Upper lobe of left lung (tissue), 6 donors: Measurements from ENCODE around the gene FAM13A. TPM values are rescaled to one million over a fixed set of nuclear protein-coding genes. Genes with fewer than 3 reads are reported as not detected.
A peak's percentile ranks its signal among the peaks of the same experiment; 100 is the strongest.
"Not testable (repeated sequence)": the region's sequence is repeated elsewhere in the genome, so short reads cannot be mapped to it uniquely, and the experiment has no call there.

ENCODE experiments used
- ATAC-seq, 2 donors: fragments of 200-7000 bp; cut with Tn5 transposase; one replicate each; pipeline ENCODE4 v1.9.1; 2022; ENCODE audit warnings: mild to moderate bottlenecking in 2 of 2, moderate library complexity in 2 of 2; ENCODE audit not compliant: low FRiP score in 2 of 2
- DNase-seq, 2 donors: peaks; one replicate each; pipeline ENCODE4 v3.0.0-alpha.2; 2019 to 2020
- H3K27ac ChIP-seq, 4 donors: fragments of 200-600 bp; sonication (generic); one replicate each; pipeline ENCODE4 v1.5.1; 2016 to 2019
- H3K27me3 ChIP-seq, 4 donors: fragments of 200-600 bp; sonication (generic); one replicate each; pipeline ENCODE4 v1.5.1; 2017 to 2019
- H3K36me3 ChIP-seq, 4 donors: fragments of 200-600 bp; sonication (generic); one replicate each; pipeline ENCODE4 v1.5.1; 2016 to 2019
- H3K4me1 ChIP-seq, 4 donors: fragments of 200-600 bp; sonication (generic); one replicate each; pipeline ENCODE4 v1.5.1; 2018 to 2019
- H3K4me3 ChIP-seq, 4 donors: fragments of 200-600 bp; sonication (generic); one replicate each; pipeline ENCODE4 v1.5.1; 2017 to 2019; ENCODE audit warnings: mild to moderate bottlenecking in 2 of 4, moderate library complexity in 1 of 4
- H3K9me3 ChIP-seq, 4 donors: fragments of 200-600 bp; sonication (generic); one replicate each; pipeline ENCODE4 v1.5.1; 2018 to 2019
- CTCF ChIP-seq, 6 experiments: fragments of 450-650 bp in 4 of 6; fragments of 200-600 bp in 2 of 6; sonication (generic) in 2 of 6; IDR thresholded peaks; one replicate each; pipeline ENCODE4 v1.5.1; 2016 to 2019; ENCODE audit warnings: antibody characterized with exemption in 6 of 6
- EP300 ChIP-seq, 4 donors: sonication (generic); formaldehyde crosslinking; IDR thresholded peaks; one replicate each; pipeline ENCODE4 v1.5.1; 2017; ENCODE audit warnings: antibody characterized with exemption in 4 of 4, control low read depth in 2 of 4
- POLR2A ChIP-seq, 4 donors: fragments of 450-650 bp; IDR thresholded peaks; one replicate each; pipeline ENCODE4 v1.5.1; 2016 to 2017; ENCODE audit warnings: antibody characterized with exemption in 4 of 4, mild to moderate bottlenecking in 2 of 4
- POLR2AphosphoS5 ChIP-seq, 2 donors: sonication (generic); formaldehyde crosslinking; IDR thresholded peaks; one replicate each; pipeline ENCODE4 v1.5.1; 2017; ENCODE audit warnings: antibody characterized with exemption in 2 of 2
- WGBS, 2 donors: methylation state at CpG; one replicate each; pipeline ENCODE4 v1.1.5; 2017 to 2018; 5-methylcytosine and 5-hydroxymethylcytosine counted together
- total RNA-seq, 6 donors: library from RNA; depleted of rRNA in 4 of 6; stranded (reverse); fragments of >200 nt in 4 of 6; gene quantifications; one replicate each; pipeline versions ENCODE4 v1.1.0 to v1.2.1, GENCODE V29; 2016 to 2021
- donor health status: DM: no; HTN: no; CAD: no; lungs with moderate emphysema.
- donor health status: DM: no; HTN: yes; CAD: no; lungs with severe emphysema.

The FAM13A gene
- total RNA-seq, 6 donors from 2014 or later, result 15.8 to 173 (median 34.1) TPM

GRCh38 chr4:89070041-89070440, 13.1 kb upstream of the FAM13A start:
- H3K36me3 ChIP-seq, result no peaks in the 10 kb centered on the region
- DNase-seq, result no peak
- WGBS, 2 donors, result 91 to 93% methylated on average over 2 of the region's 2 CpGs
- no peak overlapping the region for H3K27ac ChIP-seq
- no peaks in the 10 kb centered on the region for H3K4me1 ChIP-seq
- H3K4me3 ChIP-seq, result no peak overlapping the region
- H3K9me3 ChIP-seq, result no peaks in the 10 kb centered on the region
- no peak for ATAC-seq
- no peaks in the 10 kb centered on the region for H3K27me3 ChIP-seq
- no peak for TF ChIP-seq EP300 (IDR thresholded peaks at IDR 0.05)
- TF ChIP-seq CTCF (IDR thresholded peaks at IDR 0.05), result no peak

GRCh38 chr4:89069481-89069880, 12.5 kb upstream of the FAM13A start:
- TF ChIP-seq POLR2AphosphoS5 (IDR thresholded peaks at IDR 0.05) (no peak), EP300 (IDR thresholded peaks at IDR 0.05) (no peak), POLR2A (IDR thresholded peaks at IDR 0.05) (no peak), CTCF (IDR thresholded peaks at IDR 0.05) (no peak)
- H3K27me3 ChIP-seq, result no peaks in the 10 kb centered on the region
- DNase-seq, result no peak
- H3K4me3 ChIP-seq, result no peak overlapping the region
- no peak overlapping the region for H3K27ac ChIP-seq
- H3K36me3 ChIP-seq, result no peaks in the 10 kb centered on the region
- H3K9me3 ChIP-seq, result no peaks in the 10 kb centered on the region
- H3K4me1 ChIP-seq, result no peaks in the 10 kb centered on the region
- no peak for ATAC-seq
- 34 to 41% methylated on average over 2 of the region's 2 CpGs for WGBS, 2 donors

GRCh38 chr4:89067417-89067816, 10.4 kb upstream of the FAM13A start:
- Histone ChIP-seq H3K27me3 (no peaks in the 10 kb centered on the region), H3K36me3 (no peaks in the 10 kb centered on the region), H3K9me3 (no peaks in the 10 kb centered on the region), H3K27ac (no peak overlapping the region), H3K4me3 (no peak overlapping the region), H3K4me1 (no peaks in the 10 kb centered on the region)
- ATAC-seq (no peak), DNase-seq (no peak)
- TF ChIP-seq POLR2A (IDR thresholded peaks at IDR 0.05) (no peak), EP300 (IDR thresholded peaks at IDR 0.05) (no peak)

- no peak for DNase-seq
Measured at GRCh38 chr4:89064848-89065247, 7.9 kb upstream of the FAM13A start.

GRCh38 chr4:89057844-89058243, 859 bp upstream of the FAM13A start:
- H3K4me1 ChIP-seq, H3K4me3 ChIP-seq, ATAC-seq, DNase-seq, H3K27me3 ChIP-seq, H3K9me3 ChIP-seq, H3K27ac ChIP-seq, H3K36me3 ChIP-seq: not testable (repeated sequence)
- WGBS, 2 donors, result 81 to 95% methylated on average over 2 of the region's 2 CpGs

More at GRCh38 chr4:89064848-89065247, 7.9 kb upstream of the FAM13A start:
- Histone ChIP-seq H3K4me1 (no peaks in the 10 kb centered on the region), H3K9me3 (no peaks in the 10 kb centered on the region), H3K27ac (no peak overlapping the region), H3K36me3 (no peaks in the 10 kb centered on the region), H3K27me3 (no peaks in the 10 kb centered on the region), H3K4me3 (no peak overlapping the region)
- TF ChIP-seq POLR2AphosphoS5 (IDR thresholded peaks at IDR 0.05) (no peak), POLR2A (IDR thresholded peaks at IDR 0.05) (no peak), EP300 (IDR thresholded peaks at IDR 0.05) (no peak), CTCF (IDR thresholded peaks at IDR 0.05) (no peak)
- 61 to 90% methylated on average over 3 of the region's 3 CpGs for WGBS, 2 donors
- no peak for ATAC-seq

GRCh38 chr4:89056292-89056952, 563 bp downstream of the FAM13A start:
- whole genome bisulfite sequencing, 2 donors, result 26 to 32% methylated on average over 2 of the region's 2 CpGs
- Histone ChIP-seq H3K4me3 (peak overlapping the region; percentile 9 to 53 (median 39)), H3K36me3 (no peaks in the 10 kb centered on the region), H3K9me3 (no peaks in the 10 kb centered on the region), H3K27me3 (no peaks in the 10 kb centered on the region), H3K27ac (peak overlapping the region; percentile 6 to 60 (median 48)), H3K4me1 (peaks cover 0 to 9% (median 2%) of the 10 kb centered on the region in 4 donors)
- no peak for TF ChIP-seq POLR2AphosphoS5 (IDR thresholded peaks at IDR 0.05)
- no peak for TF ChIP-seq POLR2A (IDR thresholded peaks at IDR 0.05)
- TF ChIP-seq CTCF (IDR thresholded peaks at IDR 0.05), result no peak
- no peak for TF ChIP-seq EP300 (IDR thresholded peaks at IDR 0.05)
- DNase-seq, result no peak
- ATAC-seq, result peak; percentile 22 to 81
